ENCODE results near the gene SGK1. TPM values are rescaled to one million over a fixed set of nuclear protein-coding genes. Genes with fewer than 3 reads are reported as not detected.
"Not testable (repeated sequence)": the region's sequence is repeated elsewhere in the genome, so short reads cannot be mapped to it uniquely, and the experiment has no call there.

SGK1 gene
- total RNA-seq, 1 donor from 2014 or later = 7.2 TPM

GRCh38 chr6:134323294-134323693, 5.4 kb upstream of the SGK1 start:
- Mint-ChIP-seq H3K27me3 (ENCODE audit: unreplicated experiment) (peaks cover 2% of the 10 kb centered on the region), H3K4me1 (ENCODE audit: unreplicated experiment) (peaks cover under 1% of the 10 kb centered on the region), H3K36me3 (ENCODE audit: low read depth, unreplicated experiment) (no peaks in the 10 kb centered on the region), H3K9me3 (ENCODE audit: unreplicated experiment) (no peaks in the 10 kb centered on the region), H3K27ac (ENCODE audit: unreplicated experiment) (no peak overlapping the region), H3K4me3 (ENCODE audit: unreplicated experiment) (no peak overlapping the region)
- DNase-seq (ENCODE audit: low spot score) = no peak
- no peak for TF ChIP-seq CTCF (IDR thresholded peaks at IDR 0.05; ENCODE audit: unreplicated experiment)

GRCh38 chr6:134322216-134322615, 4.3 kb upstream of the SGK1 start:
- no peak for DNase-seq (ENCODE audit: low spot score)
- peaks cover 4% of the 10 kb centered on the region for H3K27me3 Mint-ChIP-seq (ENCODE audit: unreplicated experiment)
- H3K27ac Mint-ChIP-seq (ENCODE audit: unreplicated experiment) = no peak overlapping the region
- no peak for TF ChIP-seq CTCF (IDR thresholded peaks at IDR 0.05; ENCODE audit: unreplicated experiment)
- H3K4me3 Mint-ChIP-seq (ENCODE audit: unreplicated experiment) = no peak overlapping the region
- H3K36me3 Mint-ChIP-seq (ENCODE audit: low read depth, unreplicated experiment) = no peaks in the 10 kb centered on the region
- H3K9me3 Mint-ChIP-seq (ENCODE audit: unreplicated experiment) = no peaks in the 10 kb centered on the region
- H3K4me1 Mint-ChIP-seq (ENCODE audit: unreplicated experiment) = peaks cover 2% of the 10 kb centered on the region

- Mint-ChIP-seq H3K9me3 (ENCODE audit: unreplicated experiment) (no peaks in the 10 kb centered on the region), H3K27me3 (ENCODE audit: unreplicated experiment) (peaks cover 4% of the 10 kb centered on the region), H3K36me3 (ENCODE audit: low read depth, unreplicated experiment) (no peaks in the 10 kb centered on the region), H3K27ac (ENCODE audit: unreplicated experiment) (no peak overlapping the region), H3K4me1 (ENCODE audit: unreplicated experiment) (peaks cover 2% of the 10 kb centered on the region), H3K4me3 (ENCODE audit: unreplicated experiment) (no peak overlapping the region)
- TF ChIP-seq CTCF (IDR thresholded peaks at IDR 0.05; ENCODE audit: unreplicated experiment) = no peak
- DNase-seq (ENCODE audit: low spot score) = no peak
These were observed 3.3 kb upstream of the SGK1 start for GRCh38 chr6:134321246-134321645.

- H3K27ac Mint-ChIP-seq (ENCODE audit: unreplicated experiment); H3K9me3 Mint-ChIP-seq (ENCODE audit: unreplicated experiment); H3K4me3 Mint-ChIP-seq (ENCODE audit: unreplicated experiment); H3K27me3 Mint-ChIP-seq (ENCODE audit: unreplicated experiment); H3K36me3 Mint-ChIP-seq (ENCODE audit: low read depth, unreplicated experiment); DNase-seq (ENCODE audit: low spot score); H3K4me1 Mint-ChIP-seq (ENCODE audit: unreplicated experiment): not testable (repeated sequence)
These were observed 1.8 kb upstream of the SGK1 start for GRCh38 chr6:134319686-134320085.

GRCh38 chr6:134318974-134319281, 1.0 kb upstream of the SGK1 start:
- Mint-ChIP-seq H3K4me1 (ENCODE audit: unreplicated experiment) (peaks cover 2% of the 10 kb centered on the region), H3K4me3 (ENCODE audit: unreplicated experiment) (no peak overlapping the region), H3K27me3 (ENCODE audit: unreplicated experiment) (peaks cover 4% of the 10 kb centered on the region), H3K36me3 (ENCODE audit: low read depth, unreplicated experiment) (no peaks in the 10 kb centered on the region), H3K27ac (ENCODE audit: unreplicated experiment) (no peak overlapping the region), H3K9me3 (ENCODE audit: unreplicated experiment) (no peaks in the 10 kb centered on the region)
- DNase-seq (ENCODE audit: low spot score) = no peak
- no peak for TF ChIP-seq CTCF (IDR thresholded peaks at IDR 0.05; ENCODE audit: unreplicated experiment)
